Naive B cell (primary cell): Measurements from ENCODE around the gene SPTBN5. TPM values are rescaled to one million over a fixed set of nuclear protein-coding genes. Genes with fewer than 3 reads are reported as not detected.

ENCODE experiments used
- ATAC-seq, 2 donors: fragments of 150-1000 bp; cut with Tn5 transposase; 2 replicates each; pipeline ENCODE4 v1.10.0; 2021; ENCODE audit warnings: low read depth in 2 of 2, mild to moderate bottlenecking in 2 of 2, moderate library complexity in 2 of 2
- DNase-seq: peaks from one replicate; pipeline ENCODE4 v3.0.0; 2022
- H3K27ac Mint-ChIP-seq, 6 donors: one replicate each; pipeline ENCODE4 v1.8.0; 2020 to 2022; ENCODE audit warnings: mild to moderate bottlenecking in 6 of 6, mixed read lengths in 6 of 6, moderate library complexity in 5 of 6, inconsistent platforms in 2 of 6
- H3K27me3 Mint-ChIP-seq, 3 donors: one replicate each; pipeline ENCODE4 v1.8.0; 2021 to 2022; ENCODE audit warnings: mixed read lengths in 3 of 3, mild to moderate bottlenecking in 1 of 3
- H3K36me3 Mint-ChIP-seq, 2 donors: one replicate each; pipeline ENCODE4 v1.8.0; 2020 to 2022; ENCODE audit warnings: mixed read lengths in 2 of 2, inconsistent platforms in 1 of 2, mild to moderate bottlenecking in 1 of 2
- H3K4me1 Mint-ChIP-seq, 3 donors: one replicate each; pipeline ENCODE4 v1.8.0; 2020 to 2022; ENCODE audit warnings: mixed read lengths in 3 of 3, inconsistent platforms in 1 of 3, mild to moderate bottlenecking in 1 of 3, moderate library complexity in 1 of 3
- H3K4me3 Mint-ChIP-seq, 8 donors: one replicate each; pipeline ENCODE4 v1.8.0; 2020 to 2022; ENCODE audit warnings: mild to moderate bottlenecking in 8 of 8, mixed read lengths in 8 of 8, moderate library complexity in 8 of 8, inconsistent platforms in 2 of 8
- H3K9me3 Mint-ChIP-seq, 7 donors: one replicate each; pipeline ENCODE4 v1.8.0; 2020 to 2022; ENCODE audit warnings: mixed read lengths in 7 of 7, mild to moderate bottlenecking in 5 of 7, inconsistent platforms in 2 of 7, moderate library complexity in 1 of 7
- polyA plus RNA-seq, 6 donors: library from polyadenylated mRNA; unstranded; fragments of 300-500 nt; fragmentation: Illumina TruSeq; gene quantifications; one replicate each; pipeline ENCODE4 v1.2.3, GENCODE V29; 2021; ENCODE audit warnings: low read depth in 6 of 6

Gene SPTBN5
- polyA plus RNA-seq, 6 donors from 2014 or later: not detected

GRCh38 chr15:41810651-41811431 lies 83.0 kb downstream of the SPTBN5 start:
- H3K36me3 Mint-ChIP-seq: peaks cover 0 to 14% of the 10 kb centered on the region in 2 donors
- H3K4me3 Mint-ChIP-seq: no peak overlapping the region
- H3K4me1 Mint-ChIP-seq: peaks cover 10 to 26% (median 17%) of the 10 kb centered on the region in 3 donors
- no peaks in the 10 kb centered on the region for H3K9me3 Mint-ChIP-seq
- DNase-seq: no peak
- no peaks in the 10 kb centered on the region for H3K27me3 Mint-ChIP-seq
- no peak for ATAC-seq
- H3K27ac Mint-ChIP-seq: no peak overlapping the region

- DNase-seq: no peak
- peak overlapping the region in 1 of 8 donors; percentile 1 for H3K4me3 Mint-ChIP-seq
- H3K9me3 Mint-ChIP-seq: no peaks in the 10 kb centered on the region
- no peaks in the 10 kb centered on the region for H3K27me3 Mint-ChIP-seq
- peak in 1 of 2 donors; percentile 27 for ATAC-seq
- H3K36me3 Mint-ChIP-seq: peaks cover 0 to 10% of the 10 kb centered on the region in 2 donors
- H3K27ac Mint-ChIP-seq: peak overlapping the region in 2 of 6 donors; percentile 29 to 56
- peaks cover 10 to 26% (median 20%) of the 10 kb centered on the region in 3 donors for H3K4me1 Mint-ChIP-seq
Observed at GRCh38 chr15:41809526-41810220, 84.2 kb downstream of the SPTBN5 start.

GRCh38 chr15:41809121-41809520 lies 84.7 kb downstream of the SPTBN5 start:
- no peak for ATAC-seq
- Mint-ChIP-seq H3K9me3 (no peaks in the 10 kb centered on the region), H3K27ac (peak overlapping the region in 3 of 6 donors; percentile 50 to 73 (median 61)), H3K36me3 (peaks cover 0 to 9% of the 10 kb centered on the region in 2 donors), H3K4me1 (peaks cover 10 to 26% (median 26%) of the 10 kb centered on the region in 3 donors), H3K4me3 (no peak overlapping the region), H3K27me3 (no peaks in the 10 kb centered on the region)
- no peak for DNase-seq

GRCh38 chr15:41806291-41807181 lies 87.3 kb downstream of the SPTBN5 start:
- no peak for DNase-seq
- ATAC-seq: no peak
- Mint-ChIP-seq H3K4me1 (peaks cover 10 to 26% (median 24%) of the 10 kb centered on the region in 3 donors), H3K9me3 (no peaks in the 10 kb centered on the region), H3K36me3 (no peaks in the 10 kb centered on the region), H3K27me3 (no peaks in the 10 kb centered on the region), H3K27ac (peak overlapping the region in 1 of 6 donors; percentile 90), H3K4me3 (no peak overlapping the region)

GRCh38 chr15:41805711-41806110 lies 88.1 kb downstream of the SPTBN5 start:
- Mint-ChIP-seq H3K4me1 (peaks cover 10 to 26% (median 16%) of the 10 kb centered on the region in 3 donors), H3K27ac (no peak overlapping the region), H3K4me3 (no peak overlapping the region), H3K36me3 (peaks cover 4 to 6% of the 10 kb centered on the region in 2 donors), H3K9me3 (no peaks in the 10 kb centered on the region), H3K27me3 (no peaks in the 10 kb centered on the region)
- ATAC-seq (no peak), DNase-seq (no peak)

GRCh38 chr15:41804916-41805666 lies 88.8 kb downstream of the SPTBN5 start:
- H3K27ac Mint-ChIP-seq: peak overlapping the region in 1 of 6 donors; percentile 53
- no peak for ATAC-seq
- peaks cover 8 to 23% (median 10%) of the 10 kb centered on the region in 3 donors for H3K4me1 Mint-ChIP-seq

GRCh38 chr15:41804361-41804760 lies 89.5 kb downstream of the SPTBN5 start:
- H3K9me3 Mint-ChIP-seq: no peaks in the 10 kb centered on the region
- H3K4me1 Mint-ChIP-seq: peaks cover 3 to 18% (median 4%) of the 10 kb centered on the region in 3 donors
- H3K36me3 Mint-ChIP-seq: peaks cover 10 to 11% of the 10 kb centered on the region in 2 donors
- peak overlapping the region in 3 of 6 donors; percentile 46 to 62 (median 53) for H3K27ac Mint-ChIP-seq
- ATAC-seq (no peak), DNase-seq (no peak)
- H3K27me3 Mint-ChIP-seq: no peaks in the 10 kb centered on the region
- H3K4me3 Mint-ChIP-seq: no peak overlapping the region

More at GRCh38 chr15:41804916-41805666, 88.8 kb downstream of the SPTBN5 start:
- Mint-ChIP-seq H3K4me3 (no peak overlapping the region), H3K27me3 (no peaks in the 10 kb centered on the region), H3K9me3 (no peaks in the 10 kb centered on the region), H3K36me3 (peaks cover 4 to 11% of the 10 kb centered on the region in 2 donors)
- no peak for DNase-seq

- ATAC-seq (no peak), DNase-seq (no peak)
- no peaks in the 10 kb centered on the region for H3K27me3 Mint-ChIP-seq
- H3K27ac Mint-ChIP-seq: no peak overlapping the region
- peaks cover 11 to 14% of the 10 kb centered on the region in 2 donors for H3K36me3 Mint-ChIP-seq
- H3K9me3 Mint-ChIP-seq: no peaks in the 10 kb centered on the region
- peaks cover 0 to 27% (median 7%) of the 10 kb centered on the region in 3 donors for H3K4me1 Mint-ChIP-seq
- H3K4me3 Mint-ChIP-seq: no peak overlapping the region
Observed at GRCh38 chr15:41801850-41802455, 91.9 kb downstream of the SPTBN5 start.

- H3K27me3 Mint-ChIP-seq: no peaks in the 10 kb centered on the region
- peaks cover 11 to 14% of the 10 kb centered on the region in 2 donors for H3K36me3 Mint-ChIP-seq
- no peak overlapping the region for H3K4me3 Mint-ChIP-seq
- no peak for ATAC-seq
- peaks cover 0 to 35% (median 8%) of the 10 kb centered on the region in 3 donors for H3K4me1 Mint-ChIP-seq
- no peak for DNase-seq
- no peaks in the 10 kb centered on the region for H3K9me3 Mint-ChIP-seq
- H3K27ac Mint-ChIP-seq: peak overlapping the region in 1 of 6 donors; percentile 47
Observed at GRCh38 chr15:41801185-41801584, 92.7 kb downstream of the SPTBN5 start.

- H3K27me3 Mint-ChIP-seq: no peaks in the 10 kb centered on the region
- peak overlapping the region in 1 of 6 donors; percentile 63 for H3K27ac Mint-ChIP-seq
- ATAC-seq (no peak), DNase-seq (no peak)
- peaks cover 0 to 2% (median 0%) of the 10 kb centered on the region in 7 donors for H3K9me3 Mint-ChIP-seq
- H3K4me3 Mint-ChIP-seq: no peak overlapping the region
- peaks cover 13 to 46% (median 24%) of the 10 kb centered on the region in 3 donors for H3K4me1 Mint-ChIP-seq
- peaks cover 11 to 14% of the 10 kb centered on the region in 2 donors for H3K36me3 Mint-ChIP-seq
Observed at GRCh38 chr15:41799488-41799805, 94.4 kb downstream of the SPTBN5 start.

- Mint-ChIP-seq H3K27ac (peak overlapping the region in 1 of 6 donors; percentile 8), H3K36me3 (peaks cover 11 to 14% of the 10 kb centered on the region in 2 donors), H3K4me1 (peaks cover 17 to 43% (median 24%) of the 10 kb centered on the region in 3 donors), H3K27me3 (no peaks in the 10 kb centered on the region), H3K4me3 (peak overlapping the region in 1 of 8 donors; percentile 30), H3K9me3 (peaks cover 0 to 2% (median 0%) of the 10 kb centered on the region in 7 donors)
- ATAC-seq (no peak), DNase-seq (no peak)
Observed at GRCh38 chr15:41798607-41799487, 95.0 kb downstream of the SPTBN5 start.
